ENCODE measurements around the gene COMT. TPM values are rescaled to one million over a fixed set of nuclear protein-coding genes. Genes with fewer than 3 reads are reported as not detected.

COMT gene
- total and polyA plus RNA-seq, 9 of the 15 experiments (the other 6 are each of a cell fraction or from before 2014, with no cell fraction given), result 12.5 to 351 (median 155) TPM

DNA sequence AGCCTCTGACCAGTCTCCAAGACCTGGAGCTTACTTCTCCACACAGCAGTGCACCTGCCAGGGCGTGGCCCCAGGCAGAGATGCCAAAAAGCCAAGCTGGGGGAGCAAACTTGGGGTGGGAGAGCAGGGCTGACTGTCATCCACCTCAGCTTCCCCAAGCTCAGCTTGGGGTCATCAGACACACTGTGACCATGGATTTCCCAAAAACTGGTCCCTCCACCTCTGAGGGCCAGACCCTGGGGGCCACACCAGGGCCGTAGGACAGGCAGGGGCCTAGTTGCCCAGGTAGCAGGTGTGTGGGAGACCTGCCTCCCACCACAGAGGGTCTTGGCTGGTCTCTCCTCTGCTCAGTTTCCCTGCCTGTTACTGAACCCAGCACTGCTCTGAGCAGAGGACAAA is 44.4 kb downstream of the COMT start (continued):
- TF ChIP-seq ZNF639 (CRISPR knock-in tag; conservative IDR thresholded peaks at IDR 0.05 in 1 of 2, IDR thresholded peaks at IDR 0.05 in 1 of 2) (no peak), CREM (IDR thresholded peaks at IDR 0.05; ENCODE audit: low read depth) (no peak), KDM2B (CRISPR knock-in tag; IDR thresholded peaks at IDR 0.05) (peak; percentile 36; the same call in 1 of the 2 replicates), THAP12 (CRISPR knock-in tag; IDR thresholded peaks at IDR 0.05) (peak; percentile 70; the same call in 1 of the 2 replicates), FOS (IDR thresholded peaks at IDR 0.05; ENCODE audit: extremely low read depth, insufficient read length) (no peak), ZFP91 (CRISPR knock-in tag; IDR thresholded peaks at IDR 0.05) (no peak), IRF2 (CRISPR knock-in tag; IDR thresholded peaks at IDR 0.05) (no peak), ZNF134 (CRISPR knock-in tag; conservative IDR thresholded peaks at IDR 0.05) (no peak), BDP1 (IDR thresholded peaks at IDR 0.05; ENCODE audit: insufficient read depth, insufficient read length) (no peak), ZFPM2 (CRISPR knock-in tag; IDR thresholded peaks at IDR 0.05) (peak; percentile 73; the same call in 1 of the 2 replicates), PTBP1 (IDR thresholded peaks at IDR 0.05; ENCODE audit: low read depth, low read length) (no peak), SNRNP70 (optimal IDR thresholded peaks at IDR 0.05; ENCODE audit: low read depth, low read length) (peak; percentile 58), TBL1XR1 (IDR thresholded peaks at IDR 0.05; ENCODE audit: low read length in 2 of 2) (0 out of 4 replicates have a peak, but pooled peaks of 1 of the 2 experiments have one; percentile 2), RFX5 (IDR thresholded peaks at IDR 0.05; ENCODE audit: low read depth, low read length) (no peak), FOXP4 (CRISPR knock-in tag; IDR thresholded peaks at IDR 0.05; ENCODE audit: borderline replicate concordance) (no peak), POU5F1 (IDR thresholded peaks at IDR 0.05; ENCODE audit: borderline replicate concordance, low read depth, low read length, partially characterized antibody) (no peak), PHB (CRISPR knock-in tag; IDR thresholded peaks at IDR 0.05) (no peak)
- TF ChIP-seq, protein P1, sequence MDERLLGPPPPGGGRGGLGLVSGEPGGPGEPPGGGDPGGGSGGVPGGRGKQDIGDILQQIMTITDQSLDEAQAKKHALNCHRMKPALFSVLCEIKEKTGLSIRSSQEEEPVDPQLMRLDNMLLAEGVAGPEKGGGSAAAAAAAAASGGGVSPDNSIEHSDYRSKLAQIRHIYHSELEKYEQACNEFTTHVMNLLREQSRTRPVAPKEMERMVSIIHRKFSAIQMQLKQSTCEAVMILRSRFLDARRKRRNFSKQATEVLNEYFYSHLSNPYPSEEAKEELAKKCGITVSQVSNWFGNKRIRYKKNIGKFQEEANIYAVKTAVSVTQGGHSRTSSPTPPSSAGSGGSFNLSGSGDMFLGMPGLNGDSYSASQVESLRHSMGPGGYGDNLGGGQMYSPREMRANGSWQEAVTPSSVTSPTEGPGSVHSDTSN (CRISPR knock-in tag; IDR thresholded peaks at IDR 0.05; ENCODE audit: low read depth), result 0 out of 2 replicates have a peak, but pooled peaks have one; percentile 7
- TF ChIP-seq, protein P1 (tag; conservative IDR thresholded peaks at IDR 0.05; ENCODE audit: low read depth), result no peak
